ENCODE measurements around the gene HNRNPA3.

HNRNPA3 gene

GRCh38 chr2:177192788-177193187 lies 19.8 kb upstream of the HNRNPA3 start (continued):
- no peak for TF ChIP-seq ZNF785 (tag by site-specific recombination; IDR thresholded peaks at IDR 0.05)
- no peak for TF ChIP-seq TRIM28 (IDR thresholded peaks at IDR 0.05; ENCODE audit: borderline replicate concordance, low read length)
- no peak for TF ChIP-seq GLIS2 (tag by site-specific recombination; IDR thresholded peaks at IDR 0.05)
- TF ChIP-seq ZNF621 (tag by site-specific recombination; IDR thresholded peaks at IDR 0.05), result no peak
- TF ChIP-seq ZNF302 (tag by site-specific recombination; IDR thresholded peaks at IDR 0.05; ENCODE audit: low read depth), result no peak
- no peak for TF ChIP-seq ZNF423 (tag by site-specific recombination; IDR thresholded peaks at IDR 0.05)

GRCh38 chr2:177193240-177193639 lies 19.4 kb upstream of the HNRNPA3 start:
- Histone ChIP-seq H3K9me3 (ENCODE audit: control insufficient read depth, insufficient read depth, low read depth, low read length) (no peaks in the 10 kb centered on the region), H3K27ac (ENCODE audit: extremely low read depth, low read depth, low read length) (no peak overlapping the region), H3K36me3 (ENCODE audit: control insufficient read depth in 2 of 2, insufficient read depth in 1 of 2, low read length in 2 of 2) (no peaks in the 10 kb centered on the region), H3K4me3 (ENCODE audit: low read depth, low read length) (no peak overlapping the region), H3K4me1 (ENCODE audit: control insufficient read depth, insufficient read depth, low read length) (no peaks in the 10 kb centered on the region)
- ChIA-PET CTCF (no interaction called here), POLR2A (no interaction called here)
- no peak for TF ChIP-seq MZF1 (tag by site-specific recombination; IDR thresholded peaks at IDR 0.05; ENCODE audit: borderline replicate concordance)
- TF ChIP-seq, protein P1, sequence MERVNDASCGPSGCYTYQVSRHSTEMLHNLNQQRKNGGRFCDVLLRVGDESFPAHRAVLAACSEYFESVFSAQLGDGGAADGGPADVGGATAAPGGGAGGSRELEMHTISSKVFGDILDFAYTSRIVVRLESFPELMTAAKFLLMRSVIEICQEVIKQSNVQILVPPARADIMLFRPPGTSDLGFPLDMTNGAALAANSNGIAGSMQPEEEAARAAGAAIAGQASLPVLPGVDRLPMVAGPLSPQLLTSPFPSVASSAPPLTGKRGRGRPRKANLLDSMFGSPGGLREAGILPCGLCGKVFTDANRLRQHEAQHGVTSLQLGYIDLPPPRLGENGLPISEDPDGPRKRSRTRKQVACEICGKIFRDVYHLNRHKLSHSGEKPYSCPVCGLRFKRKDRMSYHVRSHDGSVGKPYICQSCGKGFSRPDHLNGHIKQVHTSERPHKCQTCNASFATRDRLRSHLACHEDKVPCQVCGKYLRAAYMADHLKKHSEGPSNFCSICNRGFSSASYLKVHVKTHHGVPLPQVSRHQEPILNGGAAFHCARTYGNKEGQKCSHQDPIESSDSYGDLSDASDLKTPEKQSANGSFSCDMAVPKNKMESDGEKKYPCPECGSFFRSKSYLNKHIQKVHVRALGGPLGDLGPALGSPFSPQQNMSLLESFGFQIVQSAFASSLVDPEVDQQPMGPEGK (tag by site-specific recombination; IDR thresholded peaks at IDR 0.05), result no peak
- TF ChIP-seq ZNF132 (tag by site-specific recombination; IDR thresholded peaks at IDR 0.05; ENCODE audit: borderline replicate concordance), result no peak
- no peak for TF ChIP-seq ZNF555 (tag by site-specific recombination; conservative IDR thresholded peaks at IDR 0.05)

DNA sequence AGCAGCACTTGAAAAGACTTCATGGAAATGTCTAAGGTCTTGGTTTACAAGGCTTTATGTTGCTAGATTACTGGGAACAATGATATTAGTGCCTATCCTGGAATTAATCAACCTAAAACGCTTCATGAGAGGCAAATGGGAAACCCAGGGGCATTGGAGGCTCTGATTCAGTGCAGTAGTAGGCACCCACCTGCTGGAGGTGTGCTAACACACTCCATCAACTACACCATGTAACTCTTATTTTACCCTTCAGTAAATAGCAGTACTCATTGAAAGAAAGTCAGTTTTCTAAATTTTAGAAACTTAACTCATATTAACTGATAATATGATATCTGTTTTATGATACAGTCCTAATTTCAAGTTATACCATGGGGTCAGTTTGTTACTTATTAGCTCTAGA lies 17.4 kb upstream of the HNRNPA3 start:
- POLR2A ChIA-PET, result interaction anchor here (0.6 kb wide), 1 partner anchor 30 kb away, joined by 3 read pairs; no protein-coding TSS in a partner anchor
- CTCF ChIA-PET, result interaction anchor here (0.6 to 1.5 kb wide), 3 partner anchors 9 to 516 kb away, joined by 3 to 4 read pairs (median 3); no protein-coding TSS in a partner anchor
- Histone ChIP-seq H3K36me3 (ENCODE audit: control insufficient read depth in 2 of 2, insufficient read depth in 1 of 2, low read length in 2 of 2) (no peaks in the 10 kb centered on the region), H3K4me1 (ENCODE audit: control insufficient read depth, insufficient read depth, low read length) (no peaks in the 10 kb centered on the region), H3K9me3 (ENCODE audit: control insufficient read depth, insufficient read depth, low read depth, low read length) (no peaks in the 10 kb centered on the region), H3K27ac (ENCODE audit: extremely low read depth, low read depth, low read length) (no peak overlapping the region), H3K4me3 (ENCODE audit: low read depth, low read length) (no peak overlapping the region)
- TF ChIP-seq ZNF514 (tag by site-specific recombination; IDR thresholded peaks at IDR 0.05) (no peak), ZNF654 (tag by site-specific recombination; IDR thresholded peaks at IDR 0.05; ENCODE audit: low read depth) (no peak), ZNF521 (tag by site-specific recombination; IDR thresholded peaks at IDR 0.05) (no peak), ZNF544 (tag by site-specific recombination; IDR thresholded peaks at IDR 0.05) (no peak), PRDM2 (tag by site-specific recombination; IDR thresholded peaks at IDR 0.05; ENCODE audit: borderline replicate concordance) (no peak), EGR2 (tag by site-specific recombination; IDR thresholded peaks at IDR 0.05; ENCODE audit: low read depth) (no peak), SP3 (tag by site-specific recombination; IDR thresholded peaks at IDR 0.05) (no peak), GLIS1 (tag by site-specific recombination; IDR thresholded peaks at IDR 0.05) (no peak), GLI2 (tag by site-specific recombination; IDR thresholded peaks at IDR 0.05; ENCODE audit: borderline replicate concordance, low read depth) (no peak), IKZF3 (tag by site-specific recombination; IDR thresholded peaks at IDR 0.05) (no peak)
- TF ChIP-seq, protein P2, sequence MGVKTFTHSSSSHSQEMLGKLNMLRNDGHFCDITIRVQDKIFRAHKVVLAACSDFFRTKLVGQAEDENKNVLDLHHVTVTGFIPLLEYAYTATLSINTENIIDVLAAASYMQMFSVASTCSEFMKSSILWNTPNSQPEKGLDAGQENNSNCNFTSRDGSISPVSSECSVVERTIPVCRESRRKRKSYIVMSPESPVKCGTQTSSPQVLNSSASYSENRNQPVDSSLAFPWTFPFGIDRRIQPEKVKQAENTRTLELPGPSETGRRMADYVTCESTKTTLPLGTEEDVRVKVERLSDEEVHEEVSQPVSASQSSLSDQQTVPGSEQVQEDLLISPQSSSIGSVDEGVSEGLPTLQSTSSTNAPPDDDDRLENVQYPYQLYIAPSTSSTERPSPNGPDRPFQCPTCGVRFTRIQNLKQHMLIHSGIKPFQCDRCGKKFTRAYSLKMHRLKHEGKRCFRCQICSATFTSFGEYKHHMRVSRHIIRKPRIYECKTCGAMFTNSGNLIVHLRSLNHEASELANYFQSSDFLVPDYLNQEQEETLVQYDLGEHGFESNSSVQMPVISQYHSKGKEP (tag by site-specific recombination; IDR thresholded peaks at IDR 0.05), result no peak
- TF ChIP-seq, protein P3, sequence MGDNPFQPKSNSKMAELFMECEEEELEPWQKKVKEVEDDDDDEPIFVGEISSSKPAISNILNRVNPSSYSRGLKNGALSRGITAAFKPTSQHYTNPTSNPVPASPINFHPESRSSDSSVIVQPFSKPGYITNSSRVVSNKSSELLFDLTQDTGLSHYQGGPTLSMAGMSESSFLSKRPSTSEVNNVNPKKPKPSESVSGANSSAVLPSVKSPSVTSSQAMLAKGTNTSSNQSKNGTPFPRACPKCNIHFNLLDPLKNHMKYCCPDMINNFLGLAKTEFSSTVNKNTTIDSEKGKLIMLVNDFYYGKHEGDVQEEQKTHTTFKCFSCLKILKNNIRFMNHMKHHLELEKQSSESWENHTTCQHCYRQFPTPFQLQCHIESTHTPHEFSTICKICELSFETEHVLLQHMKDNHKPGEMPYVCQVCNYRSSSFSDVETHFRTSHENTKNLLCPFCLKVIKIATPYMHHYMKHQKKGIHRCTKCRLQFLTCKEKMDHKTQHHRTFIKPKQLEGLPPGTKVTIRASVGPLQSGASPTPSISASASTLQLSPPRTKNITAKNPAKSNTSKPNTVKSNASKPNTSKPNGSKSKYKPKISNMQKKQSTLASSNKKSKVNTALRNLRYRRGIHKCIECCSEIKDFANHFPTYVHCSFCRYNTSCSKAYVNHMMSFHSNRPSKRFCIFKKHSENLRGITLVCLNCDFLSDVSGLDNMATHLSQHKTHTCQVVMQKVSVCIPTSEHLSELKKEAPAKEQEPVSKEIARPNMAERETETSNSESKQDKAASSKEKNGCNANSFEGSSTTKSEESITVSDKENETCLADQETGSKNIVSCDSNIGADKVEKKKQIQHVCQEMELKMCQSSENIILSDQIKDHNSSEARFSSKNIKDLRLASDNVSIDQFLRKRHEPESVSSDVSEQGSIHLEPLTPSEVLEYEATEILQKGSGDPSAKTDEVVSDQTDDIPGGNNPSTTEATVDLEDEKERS (tag by site-specific recombination; IDR thresholded peaks at IDR 0.05), result no peak
